HG02852 (cell line): ENCODE results near the gene CSF2.
A peak's percentile ranks its signal among the peaks of the same experiment; 100 is the strongest.

Source experiments
- ATAC-seq: cut with Tn5 transposase; IDR thresholded peaks from one replicate; pipeline ENCODE4 v1.9.1; 2021; ENCODE audit warnings: mild to moderate bottlenecking, moderate library complexity; ENCODE audit not compliant: unreplicated experiment

The CSF2 gene

GRCh38 chr5:132054697-132055440 is 18.7 kb upstream of the CSF2 start:
- no peak for ATAC-seq

GRCh38 chr5:132055441-132055807 is 18.2 kb upstream of the CSF2 start:
- ATAC-seq = no peak

DNA sequence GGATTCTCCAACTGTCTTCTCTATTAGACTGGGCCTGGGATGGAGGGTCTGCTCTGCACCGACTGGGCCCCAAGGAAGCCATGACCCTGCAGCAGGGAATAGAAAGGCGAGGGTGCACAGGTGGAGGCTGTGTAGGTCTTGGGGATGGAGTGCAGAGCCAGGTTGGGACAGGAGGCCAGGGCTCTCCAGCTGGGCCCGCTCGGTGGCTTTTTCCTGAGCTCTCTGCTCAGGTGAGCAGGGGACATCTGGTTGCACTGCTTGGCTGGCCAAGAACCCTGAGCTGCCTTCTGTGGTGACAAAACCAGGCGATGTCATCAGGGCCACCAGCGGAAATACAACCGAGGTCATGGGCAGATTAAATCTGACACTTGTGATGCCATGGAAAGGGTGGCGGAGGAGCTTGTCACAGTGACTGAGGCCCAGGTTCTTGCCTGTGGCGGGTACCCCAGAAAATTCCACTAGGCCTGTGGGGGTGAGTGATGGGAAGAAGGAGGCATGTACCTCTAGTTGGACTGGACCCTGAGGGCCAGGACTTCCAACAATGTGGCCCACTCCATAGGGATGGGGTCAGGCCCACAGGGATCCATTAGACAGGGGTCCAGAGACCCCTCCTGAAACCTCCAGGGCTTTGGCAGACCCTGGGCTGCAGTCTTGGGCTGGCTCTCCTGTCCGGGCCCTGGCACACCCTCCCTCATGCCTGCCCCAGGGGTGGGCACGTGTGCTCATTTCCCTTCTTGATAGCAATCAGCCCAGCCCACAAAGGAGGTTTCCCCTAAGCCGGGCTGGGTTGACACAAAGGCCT is 17.6 kb upstream of the CSF2 start:
- no peak for ATAC-seq

DNA sequence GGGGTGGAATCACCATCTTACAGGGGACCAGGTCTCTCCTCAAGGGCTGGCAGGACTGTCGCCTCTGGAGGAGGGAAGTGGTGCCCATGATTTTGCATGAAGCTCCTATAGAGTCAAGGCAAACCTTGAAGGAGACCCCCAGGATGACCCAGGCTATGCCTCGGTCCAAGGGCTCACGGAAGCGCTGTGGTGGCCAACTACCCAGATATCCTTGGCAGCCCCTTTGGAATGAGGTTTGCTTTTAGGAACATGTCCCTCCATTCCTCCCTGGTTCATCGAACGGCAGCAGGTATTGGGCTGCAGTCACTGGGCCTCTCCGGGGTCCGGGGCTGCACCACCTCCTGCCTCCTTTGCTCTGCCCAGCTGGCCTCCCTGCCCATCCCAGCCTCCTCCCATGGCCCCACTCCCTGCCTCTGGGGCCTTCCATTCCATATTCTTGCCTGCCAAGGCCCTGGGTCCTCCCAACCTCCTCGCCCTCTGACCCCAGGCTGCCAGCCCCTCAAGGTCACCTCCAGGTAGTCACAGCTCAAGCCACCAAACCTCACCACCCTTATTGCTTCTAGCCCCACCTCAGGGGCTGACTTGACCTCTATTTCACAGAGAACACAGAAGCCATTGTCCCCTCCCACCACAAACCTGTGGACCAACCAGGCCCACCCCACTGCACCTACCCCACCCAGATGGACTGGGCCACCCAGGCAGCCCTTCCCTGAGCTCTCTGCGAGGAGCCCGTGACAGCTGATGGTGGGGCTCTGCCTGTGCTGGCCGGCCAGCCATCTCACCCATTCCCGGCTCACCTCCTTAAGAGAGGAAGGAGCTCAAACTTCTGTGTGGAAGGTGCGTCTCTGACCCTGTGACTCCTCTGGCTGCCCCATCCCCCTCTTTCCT is 16.7 kb upstream of the CSF2 start:
- no peak for ATAC-seq

- no peak for ATAC-seq
These were observed 15.9 kb upstream of the CSF2 start for GRCh38 chr5:132057498-132058255.

GRCh38 chr5:132058646-132059042 is 14.9 kb upstream of the CSF2 start:
- ATAC-seq = no peak

DNA sequence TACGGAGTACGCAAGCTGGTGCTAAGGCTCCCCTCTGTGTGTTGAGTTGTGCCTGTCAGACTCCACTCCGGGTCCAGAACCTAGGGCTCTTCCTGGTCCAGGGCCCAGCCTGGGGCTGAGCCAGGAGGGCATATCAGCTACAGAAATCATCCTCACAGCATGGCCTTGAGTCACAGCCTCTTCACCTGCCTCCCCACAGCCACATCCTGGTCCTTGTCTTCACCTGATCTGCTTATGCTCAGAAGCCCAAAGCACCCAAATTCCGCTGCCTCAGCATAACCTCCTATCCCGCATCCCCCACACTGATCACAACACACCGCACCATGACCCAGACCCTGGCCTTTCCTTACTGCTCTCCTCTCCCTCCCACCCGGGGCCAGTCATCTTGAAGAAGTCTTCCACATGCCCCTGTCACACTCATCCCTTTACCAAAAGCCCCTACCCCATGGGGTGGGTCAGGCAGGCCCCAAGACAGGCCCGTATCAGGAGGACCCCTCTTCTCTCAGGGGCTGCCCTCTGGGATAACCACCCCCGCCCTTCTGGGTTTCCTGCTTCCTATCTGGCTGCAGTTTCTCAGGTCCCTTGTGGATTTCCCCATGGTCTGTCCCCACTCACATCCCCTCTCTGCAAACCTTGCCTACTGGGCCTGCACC is 14.4 kb upstream of the CSF2 start:
- no peak for ATAC-seq

DNA sequence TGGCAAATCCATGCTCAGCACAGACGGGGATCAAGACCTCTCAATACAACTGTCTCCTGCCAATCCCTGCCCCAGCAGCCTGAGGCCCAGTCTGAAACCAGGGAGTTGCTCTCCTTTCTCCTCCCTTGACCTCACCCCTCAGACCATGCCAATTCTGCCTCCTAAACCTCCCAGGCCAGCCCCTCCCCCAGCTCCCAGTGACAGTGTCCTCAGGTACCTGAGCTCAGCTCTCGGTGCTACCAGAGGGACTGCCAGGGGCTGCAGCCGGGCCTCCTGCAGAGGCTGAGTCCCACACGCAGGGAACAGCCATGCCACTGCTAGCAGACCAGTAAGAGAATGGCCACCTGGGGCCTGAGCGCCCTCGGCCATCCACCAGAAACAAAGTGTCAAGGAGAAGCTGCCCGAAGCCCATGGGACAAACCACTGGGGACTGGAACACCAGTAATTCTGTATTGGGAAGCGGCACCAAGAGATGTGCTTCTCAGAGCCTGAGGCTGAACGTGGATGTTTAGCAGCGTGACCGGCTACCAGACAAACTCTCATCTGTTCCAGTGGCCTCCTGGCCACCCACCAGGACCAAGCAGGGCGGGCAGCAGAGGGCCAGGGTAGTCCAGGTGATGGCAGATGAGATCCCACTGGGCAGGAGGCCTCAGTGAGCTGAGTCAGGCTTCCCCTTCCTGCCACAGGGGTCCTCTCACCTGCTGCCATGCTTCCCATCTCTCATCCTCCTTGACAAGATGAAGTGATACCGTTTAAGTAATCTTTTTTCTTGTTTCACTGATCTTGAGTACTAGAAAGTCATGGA is 13.7 kb upstream of the CSF2 start:
- no peak for ATAC-seq

- no peak for ATAC-seq
These were observed 13.0 kb upstream of the CSF2 start, which contains the start of gene IL3 for GRCh38 chr5:132060501-132061161. IL3 (plus strand) TSS chr5:132060655; CDS start chr5:132060707, 52 bp downstream.

- peak; percentile 65 for ATAC-seq
These were observed 10.3 kb upstream of the CSF2 start for GRCh38 chr5:132063090-132063911.

GRCh38 chr5:132064140-132064539 is 9.4 kb upstream of the CSF2 start:
- no peak for ATAC-seq

GRCh38 chr5:132064738-132065331 is 8.8 kb upstream of the CSF2 start:
- peak; percentile 71 for ATAC-seq

- peak; percentile 40 for ATAC-seq
These were observed 8.1 kb upstream of the CSF2 start for GRCh38 chr5:132065351-132065937.

- ATAC-seq = no peak
These were observed 7.5 kb upstream of the CSF2 start for GRCh38 chr5:132065951-132066701.

DNA sequence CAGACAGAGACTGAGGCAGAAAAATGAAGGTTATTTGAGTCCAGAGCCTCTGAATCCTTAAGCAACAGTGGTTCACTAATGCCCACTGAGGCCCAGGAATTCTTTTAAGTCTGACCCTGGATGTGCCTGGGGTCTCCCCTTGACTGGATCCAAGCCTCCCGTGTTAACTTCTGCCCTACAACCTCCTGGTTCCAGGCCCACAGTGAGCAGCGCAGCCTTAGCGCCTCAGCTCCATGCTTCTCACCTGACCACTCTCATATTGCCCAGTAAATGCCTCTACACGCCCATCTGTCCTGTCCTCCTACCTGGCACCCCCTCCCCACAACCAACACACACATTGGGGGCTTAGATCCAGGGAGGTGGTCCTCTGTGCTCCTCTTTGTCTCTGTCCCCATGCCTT is 6.7 kb upstream of the CSF2 start:
- ATAC-seq = no peak

DNA sequence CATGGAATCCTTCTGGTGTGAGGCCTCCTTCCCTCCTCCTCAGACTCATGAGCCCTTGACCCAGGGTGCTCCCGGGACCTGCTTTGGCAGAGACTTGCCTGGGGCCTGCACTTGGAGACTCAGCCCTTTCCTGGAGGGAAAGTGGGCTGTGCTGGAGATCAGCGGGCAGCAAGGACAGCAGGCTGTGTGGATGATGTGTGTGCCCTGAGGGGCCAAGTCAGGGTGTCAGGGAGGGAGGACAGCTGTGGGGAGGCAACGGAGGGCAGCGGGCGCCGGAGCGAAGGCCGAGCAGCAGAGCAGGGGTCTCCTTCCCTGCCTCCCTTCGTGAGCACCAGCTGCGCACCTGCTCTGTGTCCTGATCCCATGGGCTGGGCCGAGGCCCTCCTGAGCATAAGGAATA is 6.1 kb upstream of the CSF2 start:
- ATAC-seq = no peak
